ENCODE data around the gene C14orf93. TPM values are rescaled to one million over a fixed set of nuclear protein-coding genes. Genes with fewer than 3 reads are reported as not detected.

C14orf93 gene
- total RNA-seq, 1 donor from 2014 or later = 12.1 TPM

GRCh38 chr14:22981876-22982476 is 28.0 kb downstream of the C14orf93 start:
- Mint-ChIP-seq H3K4me3 (ENCODE audit: unreplicated experiment) (no peak overlapping the region), H3K27ac (ENCODE audit: unreplicated experiment) (no peak overlapping the region), H3K9me3 (ENCODE audit: unreplicated experiment) (peaks cover 2% of the 10 kb centered on the region), H3K4me1 (ENCODE audit: low read depth, unreplicated experiment) (peaks cover 15% of the 10 kb centered on the region), H3K27me3 (ENCODE audit: unreplicated experiment) (peaks cover 12% of the 10 kb centered on the region), H3K36me3 (ENCODE audit: unreplicated experiment) (no peaks in the 10 kb centered on the region)
- no peak for TF ChIP-seq CTCF (IDR thresholded peaks at IDR 0.05; ENCODE audit: partially characterized antibody, unreplicated experiment)
- peak; percentile 42 for DNase-seq

- TF ChIP-seq CTCF (IDR thresholded peaks at IDR 0.05; ENCODE audit: partially characterized antibody, unreplicated experiment) = no peak
- Mint-ChIP-seq H3K27me3 (ENCODE audit: unreplicated experiment) (peaks cover 12% of the 10 kb centered on the region), H3K4me1 (ENCODE audit: low read depth, unreplicated experiment) (peaks cover 18% of the 10 kb centered on the region), H3K9me3 (ENCODE audit: unreplicated experiment) (peaks cover 2% of the 10 kb centered on the region), H3K4me3 (ENCODE audit: unreplicated experiment) (no peak overlapping the region), H3K27ac (ENCODE audit: unreplicated experiment) (no peak overlapping the region), H3K36me3 (ENCODE audit: unreplicated experiment) (no peaks in the 10 kb centered on the region)
- DNase-seq = peak; percentile 34
These were observed 28.7 kb downstream of the C14orf93 start for GRCh38 chr14:22981090-22981875.

- DNase-seq = no peak
- peaks cover 2% of the 10 kb centered on the region for H3K9me3 Mint-ChIP-seq (ENCODE audit: unreplicated experiment)
- no peak for TF ChIP-seq CTCF (IDR thresholded peaks at IDR 0.05; ENCODE audit: partially characterized antibody, unreplicated experiment)
- peaks cover 12% of the 10 kb centered on the region for H3K27me3 Mint-ChIP-seq (ENCODE audit: unreplicated experiment)
- peaks cover 18% of the 10 kb centered on the region for H3K4me1 Mint-ChIP-seq (ENCODE audit: low read depth, unreplicated experiment)
- no peak overlapping the region for H3K27ac Mint-ChIP-seq (ENCODE audit: unreplicated experiment)
- no peaks in the 10 kb centered on the region for H3K36me3 Mint-ChIP-seq (ENCODE audit: unreplicated experiment)
- no peak overlapping the region for H3K4me3 Mint-ChIP-seq (ENCODE audit: unreplicated experiment)
These were observed 29.3 kb downstream of the C14orf93 start for GRCh38 chr14:22980672-22981089.

GRCh38 chr14:22979748-22980392 is 30.1 kb downstream of the C14orf93 start:
- Mint-ChIP-seq H3K4me1 (ENCODE audit: low read depth, unreplicated experiment) (peaks cover 18% of the 10 kb centered on the region), H3K27ac (ENCODE audit: unreplicated experiment) (no peak overlapping the region), H3K36me3 (ENCODE audit: unreplicated experiment) (no peaks in the 10 kb centered on the region), H3K4me3 (ENCODE audit: unreplicated experiment) (no peak overlapping the region), H3K27me3 (ENCODE audit: unreplicated experiment) (peaks cover 12% of the 10 kb centered on the region), H3K9me3 (ENCODE audit: unreplicated experiment) (peaks cover 2% of the 10 kb centered on the region)
- no peak for DNase-seq
- TF ChIP-seq CTCF (IDR thresholded peaks at IDR 0.05; ENCODE audit: partially characterized antibody, unreplicated experiment) = no peak
